ENCODE results near the gene RHOD.

- TF ChIP-seq POLR2A (IDR thresholded peaks at IDR 0.05) (no peak), CTCF (IDR thresholded peaks at IDR 0.05) (no peak)
These were observed 42.3 kb upstream of the RHOD start for GRCh38 chr11:67014343-67014742.
